Measurements from ENCODE around the gene TP53.
"Not testable (repeated sequence)": the region's sequence is repeated elsewhere in the genome, so short reads cannot be mapped to it uniquely, and the experiment has no call there.

TP53 gene

GRCh38 chr17:7631398-7632380 is 55.6 kb downstream of the TP53 start:
- no peak for DNase-seq (ENCODE audit: low spot score)

- DNase-seq (ENCODE audit: low spot score): no peak
These were observed 57.2 kb downstream of the TP53 start, which contains the start of gene SHBG for GRCh38 chr17:7629939-7630571. TSS of gene SHBG (plus strand) at chr17:7630135. CDS start at chr17:7630173, 38 bp downstream.

GRCh38 chr17:7627250-7628121 is 59.8 kb downstream of the TP53 start, which contains the start of gene SAT2:
TSS of gene SAT2 (minus strand) at chr17:7627821. CDS start at chr17:7627635, 186 bp downstream.
- peak; percentile 88 for DNase-seq (ENCODE audit: low spot score)

- no peak for DNase-seq (ENCODE audit: low spot score)
These were observed 60.4 kb downstream of the TP53 start for GRCh38 chr17:7626956-7627249.

GRCh38 chr17:7626307-7626706 is 61.0 kb downstream of the TP53 start:
- no peak for DNase-seq (ENCODE audit: low spot score)

- DNase-seq (ENCODE audit: low spot score): not testable (repeated sequence)
These were observed 61.5 kb downstream of the TP53 start for GRCh38 chr17:7625749-7626148.

GRCh38 chr17:7623661-7624060 is 63.6 kb downstream of the TP53 start:
- DNase-seq (ENCODE audit: low spot score): no peak

- no peak for DNase-seq (ENCODE audit: low spot score)
These were observed 66.5 kb downstream of the TP53 start for GRCh38 chr17:7620835-7621234.

GRCh38 chr17:7618608-7619007 is 68.7 kb downstream of the TP53 start:
- DNase-seq (ENCODE audit: low spot score): no peak

All from SW480 (cell line).